Brain microvascular endothelial cell (primary cell): ENCODE data around the gene FRZB.

Experiments used
- DNase-seq: peaks from one replicate; pipeline ENCODE4 v3.0.0-alpha.2; 2020
- H3K27ac ChIP-seq: fragments of 250-450 bp; sonication (Bioruptor Pico); 2 replicates; pipeline ENCODE4 v1.5.1; 2020; ENCODE audit warnings: mild to moderate bottlenecking, moderate library complexity
- H3K27me3 ChIP-seq: fragments of 250-450 bp; sonication (Bioruptor Pico); replicated peaks from 2 replicates; pipeline ENCODE4 v1.5.1; 2020; ENCODE audit warnings: mild to moderate bottlenecking
- H3K36me3 ChIP-seq: fragments of 250-450 bp; sonication (Bioruptor Pico); replicated peaks from 2 replicates; pipeline ENCODE4 v1.5.1; 2020; ENCODE audit warnings: mild to moderate bottlenecking
- H3K4me3 ChIP-seq: 2 replicates; pipeline ENCODE4 v1.5.1; 2011; ENCODE audit warnings: low read depth, mild to moderate bottlenecking, control low read depth, low read length, moderate library complexity
- CTCF ChIP-seq: IDR thresholded peaks from 2 replicates; pipeline ENCODE4 v1.5.1; 2011; ENCODE audit warnings: low read depth, mild to moderate bottlenecking, moderate library complexity, low read length, control low read depth, inconsistent platforms; ENCODE audit errors: missing control alignments
- in situ Hi-C: cut with HindIII; loops from 2 replicates; pipeline ENCODE4 v1.10.0; 2017; ENCODE audit warnings: low sequenced_read_pairs, low pct_ligation_motif_present

FRZB gene

GRCh38 chr2:182911813-182912517 lies 45.5 kb upstream of the FRZB start:
- H3K4me3 ChIP-seq: no peak overlapping the region
- peaks cover 26% of the 10 kb centered on the region for H3K36me3 ChIP-seq
- no peak for TF ChIP-seq CTCF
- no peaks in the 10 kb centered on the region for H3K27me3 ChIP-seq
- H3K27ac ChIP-seq: no peak overlapping the region
- in situ Hi-C loops: no loop called here
- no peak for DNase-seq

GRCh38 chr2:182910965-182911364 lies 44.5 kb upstream of the FRZB start:
- in situ Hi-C loops: no loop called here
- Histone ChIP-seq H3K27ac (no peak overlapping the region), H3K4me3 (no peak overlapping the region), H3K27me3 (no peaks in the 10 kb centered on the region), H3K36me3 (peaks cover 23% of the 10 kb centered on the region)
- no peak for TF ChIP-seq CTCF
- no peak for DNase-seq

GRCh38 chr2:182907081-182907830 lies 40.8 kb upstream of the FRZB start:
- Histone ChIP-seq H3K4me3 (no peak overlapping the region), H3K27ac (no peak overlapping the region), H3K27me3 (no peaks in the 10 kb centered on the region), H3K36me3 (peaks cover 7% of the 10 kb centered on the region)
- no peak for TF ChIP-seq CTCF
- in situ Hi-C loops: no loop called here
- DNase-seq: peak; percentile 20

- no peak for DNase-seq
- no peaks in the 10 kb centered on the region for H3K27me3 ChIP-seq
- no peak overlapping the region for H3K4me3 ChIP-seq
- H3K36me3 ChIP-seq: peaks cover 7% of the 10 kb centered on the region
- H3K27ac ChIP-seq: no peak overlapping the region
- in situ Hi-C loops: no loop called here
- TF ChIP-seq CTCF: no peak
Measured at GRCh38 chr2:182906454-182906853, 40.0 kb upstream of the FRZB start.

- Histone ChIP-seq H3K36me3 (peaks cover 2% of the 10 kb centered on the region), H3K27ac (no peak overlapping the region), H3K27me3 (no peaks in the 10 kb centered on the region), H3K4me3 (no peak overlapping the region)
- no peak for TF ChIP-seq CTCF
- in situ Hi-C loops: no loop called here
- no peak for DNase-seq
Measured at GRCh38 chr2:182904844-182905243, 38.4 kb upstream of the FRZB start.
